ENCODE measurements around the gene SELENOK. TPM values are rescaled to one million over a fixed set of nuclear protein-coding genes. Genes with fewer than 3 reads are reported as not detected.
A peak's percentile ranks its signal among the peaks of the same experiment; 100 is the strongest.

The SELENOK gene
- total RNA-seq, 2 donors from 2014 or later, result 47.0 to 47.1 TPM

- peak; percentile 66 for DNase-seq
- 76 to 83% methylated on average over 9 to 10 of the region's 10 CpGs for WGBS, 2 experiments (ENCODE audit: insufficient coverage in 1 of 2, insufficient read length in 1 of 2)
- H3K27me3 Mint-ChIP-seq (ENCODE audit: insufficient read depth), result no peaks in the 10 kb centered on the region
- peaks cover 47% of the 10 kb centered on the region for H3K36me3 Mint-ChIP-seq (ENCODE audit: low read depth)
- Histone ChIP-seq H3K27ac (ENCODE audit: low read depth, low read length) (peak overlapping the region; percentile 80), H3K9ac (ENCODE audit: extremely low read depth, low read length, poor library complexity, severe bottlenecking) (peak overlapping the region; percentile 89), H3K36me3 (ENCODE audit: control insufficient read depth, insufficient read depth, low read length) (peaks cover 62% of the 10 kb centered on the region), H3K4me3 (ENCODE audit: low read length) (peak overlapping the region; percentile 98), H3K27me3 (ENCODE audit: control insufficient read depth, insufficient read depth, low read length, poor library complexity, severe bottlenecking) (no peaks in the 10 kb centered on the region), H3K4me1 (ENCODE audit: control insufficient read depth, insufficient read depth, low read length) (peaks cover 3% of the 10 kb centered on the region), H3K9me3 (ENCODE audit: control insufficient read depth, low read length) (no peaks in the 10 kb centered on the region)
- peak overlapping the region; percentile 98 for H3K27ac Mint-ChIP-seq
- H3K4me3 Mint-ChIP-seq, result peak overlapping the region; percentile 96
- H3K9me3 Mint-ChIP-seq, result no peaks in the 10 kb centered on the region
- peaks cover 11% of the 10 kb centered on the region for H3K4me1 Mint-ChIP-seq
- no peak for TF ChIP-seq CTCF (conservative IDR thresholded peaks at IDR 0.05)
Observed at GRCh38 chr3:53880396-53881345, 11.0 kb downstream of the SELENOK start.

- Mint-ChIP-seq H3K27me3 (ENCODE audit: insufficient read depth) (no peaks in the 10 kb centered on the region), H3K27ac (no peak overlapping the region), H3K9me3 (no peaks in the 10 kb centered on the region), H3K36me3 (ENCODE audit: low read depth) (peaks cover 68% of the 10 kb centered on the region), H3K4me1 (no peaks in the 10 kb centered on the region), H3K4me3 (no peak overlapping the region)
- no peak overlapping the region for H3K27ac ChIP-seq (ENCODE audit: low read depth, low read length)
- no peak for DNase-seq
- TF ChIP-seq CTCF (conservative IDR thresholded peaks at IDR 0.05), result no peak
- no peak overlapping the region for H3K9ac ChIP-seq (ENCODE audit: extremely low read depth, low read length, poor library complexity, severe bottlenecking)
- no peaks in the 10 kb centered on the region for H3K27me3 ChIP-seq (ENCODE audit: control insufficient read depth, insufficient read depth, low read length, poor library complexity, severe bottlenecking)
- no peaks in the 10 kb centered on the region for H3K4me1 ChIP-seq (ENCODE audit: control insufficient read depth, insufficient read depth, low read length)
- H3K4me3 ChIP-seq (ENCODE audit: low read length), result no peak overlapping the region
- peaks cover 76% of the 10 kb centered on the region for H3K36me3 ChIP-seq (ENCODE audit: control insufficient read depth, insufficient read depth, low read length)
- WGBS, 2 experiments (ENCODE audit: insufficient coverage in 1 of 2, insufficient read length in 1 of 2), result 95 to 96% methylated on average over 4 to 5 of the region's 5 CpGs
- H3K9me3 ChIP-seq (ENCODE audit: control insufficient read depth, low read length), result no peaks in the 10 kb centered on the region
Observed at GRCh38 chr3:53865732-53866499, 25.7 kb downstream of the SELENOK start.

DNA sequence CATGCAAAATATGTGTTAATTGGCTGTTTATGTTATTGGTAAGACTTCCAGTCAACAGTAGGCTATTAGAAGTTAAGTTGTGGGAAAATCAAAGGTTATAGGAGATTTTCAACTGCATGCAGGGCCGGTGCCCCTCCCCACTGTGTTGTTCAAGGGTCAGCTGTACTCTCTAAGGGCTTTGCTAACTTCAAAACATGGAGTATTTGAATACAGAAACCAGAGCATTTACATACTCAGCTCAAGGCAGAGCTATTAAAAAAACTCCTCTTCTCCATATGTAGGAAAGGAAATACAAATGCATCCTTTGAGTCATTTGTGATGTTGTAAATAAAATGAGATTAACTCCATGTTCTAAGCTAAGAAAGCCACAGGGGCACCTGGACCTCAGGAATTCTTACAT is 28.5 kb downstream of the SELENOK start:
- 86% methylated on average over 1 of the region's 1 CpG; no CpG with 5 or more reads in 1 of the 2 experiments for WGBS, 2 experiments (ENCODE audit: insufficient coverage in 1 of 2, insufficient read length in 1 of 2)
- H3K27me3 Mint-ChIP-seq (ENCODE audit: insufficient read depth), result no peaks in the 10 kb centered on the region
- no peak overlapping the region for H3K4me3 Mint-ChIP-seq
- no peaks in the 10 kb centered on the region for H3K9me3 Mint-ChIP-seq
- DNase-seq, result no peak
- Histone ChIP-seq H3K4me3 (ENCODE audit: low read length) (no peak overlapping the region), H3K27ac (ENCODE audit: low read depth, low read length) (no peak overlapping the region), H3K27me3 (ENCODE audit: control insufficient read depth, insufficient read depth, low read length, poor library complexity, severe bottlenecking) (no peaks in the 10 kb centered on the region), H3K36me3 (ENCODE audit: control insufficient read depth, insufficient read depth, low read length) (peaks cover 62% of the 10 kb centered on the region), H3K9ac (ENCODE audit: extremely low read depth, low read length, poor library complexity, severe bottlenecking) (no peak overlapping the region), H3K9me3 (ENCODE audit: control insufficient read depth, low read length) (no peaks in the 10 kb centered on the region), H3K4me1 (ENCODE audit: control insufficient read depth, insufficient read depth, low read length) (no peaks in the 10 kb centered on the region)
- peaks cover 64% of the 10 kb centered on the region for H3K36me3 Mint-ChIP-seq (ENCODE audit: low read depth)
- no peaks in the 10 kb centered on the region for H3K4me1 Mint-ChIP-seq
- TF ChIP-seq CTCF (conservative IDR thresholded peaks at IDR 0.05), result no peak
- no peak overlapping the region for H3K27ac Mint-ChIP-seq
